ENCODE data around the gene GLO1.

The GLO1 gene

GRCh38 chr6:38681850-38682249 is 21.1 kb downstream of the GLO1 start:
- DNase-seq (ENCODE audit: low read depth) = no peak
- no peak for TF ChIP-seq CTCF (conservative IDR thresholded peaks at IDR 0.05; ENCODE audit: low read length)
- no peak overlapping the region for H3K4me3 ChIP-seq (ENCODE audit: low read length)

GRCh38 chr6:38679668-38680067 is 23.3 kb downstream of the GLO1 start:
- no peak overlapping the region for H3K4me3 ChIP-seq (ENCODE audit: low read length)
- TF ChIP-seq CTCF (conservative IDR thresholded peaks at IDR 0.05; ENCODE audit: low read length) = no peak
- DNase-seq (ENCODE audit: low read depth) = no peak

GRCh38 chr6:38678178-38678760 is 24.7 kb downstream of the GLO1 start:
- no peak for DNase-seq (ENCODE audit: low read depth)
- TF ChIP-seq CTCF (conservative IDR thresholded peaks at IDR 0.05; ENCODE audit: low read length) = no peak
- no peak overlapping the region for H3K4me3 ChIP-seq (ENCODE audit: low read length)

GRCh38 chr6:38676974-38677544 is 25.9 kb downstream of the GLO1 start:
- TF ChIP-seq CTCF (conservative IDR thresholded peaks at IDR 0.05; ENCODE audit: low read length) = no peak
- no peak for DNase-seq (ENCODE audit: low read depth)
- H3K4me3 ChIP-seq (ENCODE audit: low read length) = no peak overlapping the region

- DNase-seq (ENCODE audit: low read depth) = no peak
- TF ChIP-seq CTCF (conservative IDR thresholded peaks at IDR 0.05; ENCODE audit: low read length) = no peak
Measured at GRCh38 chr6:38676236-38676973, 26.5 kb downstream of the GLO1 start.

GRCh38 chr6:38673397-38674165 is 29.4 kb downstream of the GLO1 start:
- no peak for TF ChIP-seq CTCF (conservative IDR thresholded peaks at IDR 0.05; ENCODE audit: low read length)
- H3K4me3 ChIP-seq (ENCODE audit: low read length) = no peak overlapping the region
- no peak for DNase-seq (ENCODE audit: low read depth)

More at GRCh38 chr6:38676236-38676973, 26.5 kb downstream of the GLO1 start:
- H3K4me3 ChIP-seq (ENCODE audit: low read length) = no peak overlapping the region
